ENCODE results near the gene PRDM15.

The PRDM15 gene

DNA sequence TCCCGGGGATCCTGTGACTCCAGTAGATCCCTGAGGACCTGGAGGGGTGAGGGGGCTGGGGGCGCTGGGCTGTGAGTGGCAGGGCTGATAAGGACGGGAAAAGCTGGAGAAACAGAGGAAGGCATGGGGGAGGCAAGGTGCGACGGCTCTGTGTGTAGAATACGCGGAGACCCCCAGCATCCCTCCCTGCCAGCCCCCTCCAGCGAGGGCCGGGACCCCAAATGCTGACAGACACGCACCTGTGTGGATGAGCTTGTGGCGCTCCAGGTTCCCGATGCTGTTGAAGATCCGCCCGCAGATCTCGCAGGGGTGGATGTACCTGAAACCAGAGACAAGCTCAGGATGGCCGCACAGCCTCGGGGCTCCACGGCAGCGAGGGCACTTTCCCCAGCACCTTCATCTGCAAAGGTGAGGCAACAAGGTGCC, 59.3 kb downstream of the PRDM15 start:
- Histone ChIP-seq H3K9me2 (replicated peaks; ENCODE audit: low read depth, low read length) (no peaks in the 10 kb centered on the region), H3K4me3 (ENCODE audit: low read length, poor library complexity, severe bottlenecking) (no peak overlapping the region), H3K9me3 (ENCODE audit: insufficient read depth, low read depth, low read length) (no peaks in the 10 kb centered on the region), H4K20me1 (ENCODE audit: insufficient read depth, low read length, poor library complexity, severe bottlenecking) (no peaks in the 10 kb centered on the region), H3F3A (ENCODE audit: low read depth) (no peaks in the 10 kb centered on the region), H2AFZ (ENCODE audit: low read length) (no peak overlapping the region), H3K4me2 (ENCODE audit: low read depth, low read length, poor library complexity, severe bottlenecking) (no peak overlapping the region), H3K4me1 (ENCODE audit: insufficient read depth, low read length, poor library complexity, severe bottlenecking) (peaks cover 3% of the 10 kb centered on the region), H3K79me2 (ENCODE audit: insufficient read depth, low read length) (no peaks in the 10 kb centered on the region), H3K27me3 (ENCODE audit: insufficient read depth, low read length, poor library complexity, severe bottlenecking) (no peaks in the 10 kb centered on the region), H3K9ac (ENCODE audit: low read depth, low read length, poor library complexity, severe bottlenecking) (no peak overlapping the region), H3K36me3 (ENCODE audit: insufficient read depth, low read length) (peaks cover 5% of the 10 kb centered on the region; the same call in 1 of the 2 replicates)
- no peak for TF ChIP-seq EZH2phosphoT487 (IDR thresholded peaks at IDR 0.05; ENCODE audit: borderline replicate concordance)
- TF ChIP-seq, protein P1, sequence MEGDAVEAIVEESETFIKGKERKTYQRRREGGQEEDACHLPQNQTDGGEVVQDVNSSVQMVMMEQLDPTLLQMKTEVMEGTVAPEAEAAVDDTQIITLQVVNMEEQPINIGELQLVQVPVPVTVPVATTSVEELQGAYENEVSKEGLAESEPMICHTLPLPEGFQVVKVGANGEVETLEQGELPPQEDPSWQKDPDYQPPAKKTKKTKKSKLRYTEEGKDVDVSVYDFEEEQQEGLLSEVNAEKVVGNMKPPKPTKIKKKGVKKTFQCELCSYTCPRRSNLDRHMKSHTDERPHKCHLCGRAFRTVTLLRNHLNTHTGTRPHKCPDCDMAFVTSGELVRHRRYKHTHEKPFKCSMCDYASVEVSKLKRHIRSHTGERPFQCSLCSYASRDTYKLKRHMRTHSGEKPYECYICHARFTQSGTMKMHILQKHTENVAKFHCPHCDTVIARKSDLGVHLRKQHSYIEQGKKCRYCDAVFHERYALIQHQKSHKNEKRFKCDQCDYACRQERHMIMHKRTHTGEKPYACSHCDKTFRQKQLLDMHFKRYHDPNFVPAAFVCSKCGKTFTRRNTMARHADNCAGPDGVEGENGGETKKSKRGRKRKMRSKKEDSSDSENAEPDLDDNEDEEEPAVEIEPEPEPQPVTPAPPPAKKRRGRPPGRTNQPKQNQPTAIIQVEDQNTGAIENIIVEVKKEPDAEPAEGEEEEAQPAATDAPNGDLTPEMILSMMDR (conservative IDR thresholded peaks at IDR 0.05; ENCODE audit: low read length) = no peak

DNA sequence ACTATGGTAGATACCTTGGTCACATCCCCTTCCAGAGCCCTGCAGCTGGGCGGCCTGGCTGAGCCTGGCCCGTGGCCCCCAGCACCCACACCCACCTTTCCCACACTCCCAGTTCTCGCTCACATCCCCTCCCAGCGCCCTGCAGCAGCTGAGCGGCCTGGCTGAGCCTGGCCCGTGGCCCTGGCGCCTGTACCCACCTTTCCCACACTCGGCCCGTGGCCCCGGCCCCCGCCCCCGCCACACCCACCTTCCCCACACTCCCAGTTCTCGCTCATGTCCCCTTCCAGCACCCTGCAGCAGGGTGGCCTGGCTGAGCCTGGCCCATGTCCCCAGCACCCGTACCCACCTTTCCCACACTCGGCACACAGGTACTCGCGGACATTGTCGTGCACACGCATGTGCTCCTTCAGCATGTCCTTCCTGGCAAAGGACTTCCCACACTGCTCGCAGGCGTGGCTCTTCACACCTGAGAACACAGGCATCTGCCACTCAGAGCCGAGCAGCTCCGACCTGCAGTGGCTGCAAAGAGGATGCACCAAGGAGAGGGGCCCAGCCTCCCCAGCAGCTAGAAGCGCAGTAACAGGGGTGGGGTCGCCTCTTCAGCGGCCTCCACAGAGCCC, 59.8 kb downstream of the PRDM15 start:
- Histone ChIP-seq H3K79me2 (ENCODE audit: insufficient read depth, low read length) (no peaks in the 10 kb centered on the region), H3K9ac (ENCODE audit: low read depth, low read length, poor library complexity, severe bottlenecking) (no peak overlapping the region), H2AFZ (ENCODE audit: low read length) (no peak overlapping the region), H3K4me3 (ENCODE audit: low read length, poor library complexity, severe bottlenecking) (no peak overlapping the region), H4K20me1 (ENCODE audit: insufficient read depth, low read length, poor library complexity, severe bottlenecking) (no peaks in the 10 kb centered on the region), H3K9me3 (ENCODE audit: insufficient read depth, low read depth, low read length) (no peaks in the 10 kb centered on the region), H3F3A (ENCODE audit: low read depth) (no peaks in the 10 kb centered on the region), H3K9me2 (replicated peaks; ENCODE audit: low read depth, low read length) (no peaks in the 10 kb centered on the region), H3K27me3 (ENCODE audit: insufficient read depth, low read length, poor library complexity, severe bottlenecking) (no peaks in the 10 kb centered on the region), H3K4me1 (ENCODE audit: insufficient read depth, low read length, poor library complexity, severe bottlenecking) (peaks cover 3% of the 10 kb centered on the region), H3K36me3 (ENCODE audit: insufficient read depth, low read length) (peaks cover 4% of the 10 kb centered on the region; the same call in 1 of the 2 replicates), H3K4me2 (ENCODE audit: low read depth, low read length, poor library complexity, severe bottlenecking) (no peak overlapping the region)
- TF ChIP-seq, protein P1 (conservative IDR thresholded peaks at IDR 0.05; ENCODE audit: low read length) = no peak
- TF ChIP-seq EZH2phosphoT487 (IDR thresholded peaks at IDR 0.05; ENCODE audit: borderline replicate concordance) = no peak

DNA sequence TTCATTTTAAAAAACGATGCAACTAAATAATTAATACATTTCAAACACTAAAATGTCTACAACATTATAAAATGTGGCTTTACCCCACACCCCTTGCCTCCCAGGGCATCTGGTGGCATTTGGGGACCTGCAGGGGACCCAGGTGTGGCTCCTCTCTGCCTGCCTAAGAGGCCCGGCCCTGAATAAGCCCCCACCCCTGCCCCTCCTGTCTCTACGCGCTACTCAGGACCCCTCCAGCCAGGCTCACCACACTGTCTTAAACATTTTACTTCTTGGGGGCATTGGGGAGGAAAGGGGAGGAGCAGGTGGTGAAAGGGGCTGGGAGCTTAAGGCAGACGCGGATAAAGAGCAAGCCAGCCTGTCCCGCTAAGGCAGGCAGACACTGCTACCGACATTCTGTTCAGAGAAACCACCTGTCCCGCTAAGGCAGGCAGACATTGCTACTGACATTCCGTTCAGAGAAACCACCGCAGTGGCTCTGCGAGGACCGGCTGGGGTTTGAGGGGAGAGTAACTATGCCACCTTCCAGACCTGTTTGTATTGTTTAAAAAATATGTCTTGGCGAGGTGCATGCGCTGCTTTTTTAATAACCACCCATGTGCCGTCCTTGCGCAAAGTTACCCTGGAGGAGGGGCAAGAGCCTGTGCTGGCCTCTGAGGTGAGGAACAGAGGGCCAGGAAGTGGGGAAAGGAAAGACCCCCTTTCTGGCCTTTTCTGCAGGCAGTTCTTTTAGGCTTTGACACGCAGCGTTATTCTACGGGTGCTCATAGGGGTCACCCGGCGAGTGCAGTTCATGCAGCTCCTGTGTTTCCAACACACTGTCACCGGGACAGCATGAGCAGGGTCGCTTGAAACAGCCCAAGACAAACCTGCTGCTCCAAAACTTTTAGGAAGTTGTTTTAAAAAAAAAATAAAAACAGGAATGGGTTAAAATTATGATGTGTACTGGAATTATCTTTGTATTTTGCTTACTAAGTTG, 61.0 kb downstream of the PRDM15 start:
- Histone ChIP-seq H3K9ac (ENCODE audit: low read depth, low read length, poor library complexity, severe bottlenecking) (no peak overlapping the region), H3K4me3 (ENCODE audit: low read length, poor library complexity, severe bottlenecking) (no peak overlapping the region), H4K20me1 (ENCODE audit: insufficient read depth, low read length, poor library complexity, severe bottlenecking) (no peaks in the 10 kb centered on the region), H3K27me3 (ENCODE audit: insufficient read depth, low read length, poor library complexity, severe bottlenecking) (no peaks in the 10 kb centered on the region), H3K36me3 (ENCODE audit: insufficient read depth, low read length) (no peaks in the 10 kb centered on the region; the same call in 1 of the 2 replicates), H3K9me2 (replicated peaks; ENCODE audit: low read depth, low read length) (no peaks in the 10 kb centered on the region), H3K9me3 (ENCODE audit: insufficient read depth, low read depth, low read length) (no peaks in the 10 kb centered on the region), H2AFZ (ENCODE audit: low read length) (no peak overlapping the region), H3K4me2 (ENCODE audit: low read depth, low read length, poor library complexity, severe bottlenecking) (no peak overlapping the region), H3K4me1 (ENCODE audit: insufficient read depth, low read length, poor library complexity, severe bottlenecking) (peaks cover 3% of the 10 kb centered on the region), H3F3A (ENCODE audit: low read depth) (no peaks in the 10 kb centered on the region), H3K79me2 (ENCODE audit: insufficient read depth, low read length) (no peaks in the 10 kb centered on the region)
- no peak for TF ChIP-seq EZH2phosphoT487 (IDR thresholded peaks at IDR 0.05; ENCODE audit: borderline replicate concordance)
- TF ChIP-seq, protein P1 (conservative IDR thresholded peaks at IDR 0.05; ENCODE audit: low read length) = no peak
